Neuronal stem cell (in vitro differentiated cells): ENCODE data around the gene LDHD.
A peak's percentile ranks its signal among the peaks of the same experiment; 100 is the strongest.

ENCODE experiments used
- DNase-seq: peaks from one replicate; pipeline ENCODE4 v3.0.0-alpha.2; 2013; ENCODE audit warnings: low spot score
- H2AFZ ChIP-seq: one replicate; pipeline ENCODE4 v1.6.1; 2013; ENCODE audit warnings: mild to moderate bottlenecking, low read length, inconsistent platforms
- H2AK5ac ChIP-seq: 2 replicates; pipeline ENCODE4 v1.6.1; 2013; ENCODE audit warnings: low read depth, mild to moderate bottlenecking, inconsistent platforms, low read length, moderate library complexity, mixed read lengths
- H2BK120ac ChIP-seq: 2 replicates; pipeline ENCODE4 v1.6.1; 2013; ENCODE audit warnings: low read depth, mild to moderate bottlenecking, inconsistent platforms, low read length, moderate library complexity, mixed read lengths
- H2BK12ac ChIP-seq: one replicate; pipeline ENCODE4 v1.6.1; 2013; ENCODE audit warnings: low read length, inconsistent platforms
- H2BK15ac ChIP-seq: 2 replicates; pipeline ENCODE4 v1.6.1; 2013; ENCODE audit warnings: mild to moderate bottlenecking, low read length, inconsistent platforms, mixed read lengths
- H2BK5ac ChIP-seq: one replicate; pipeline ENCODE4 v1.6.1; 2013; ENCODE audit warnings: inconsistent platforms, mild to moderate bottlenecking, low read length, moderate library complexity
- H3K14ac ChIP-seq: one replicate; pipeline ENCODE4 v1.6.1; 2013; ENCODE audit warnings: low read length, inconsistent platforms
- H3K18ac ChIP-seq: 2 replicates; pipeline ENCODE4 v1.6.1; 2013; ENCODE audit warnings: low read length, inconsistent platforms
- H3K23ac ChIP-seq: 2 replicates; pipeline ENCODE4 v1.6.1; 2013; ENCODE audit warnings: low read depth, mild to moderate bottlenecking, mixed read lengths, low read length, inconsistent platforms; ENCODE audit not compliant: poor library complexity
- H3K27ac ChIP-seq: replicated peaks from 3 replicates; pipeline ENCODE4 v1.5.1; 2013; ENCODE audit warnings: low read length, inconsistent platforms
- H3K27me3 ChIP-seq, 3 experiments: 2 replicates each; pipeline ENCODE4 v1.6.1; 2013; ENCODE audit warnings: low read length in 3 of 3, mild to moderate bottlenecking in 2 of 3, inconsistent platforms in 1 of 3, low read depth in 1 of 3, mixed read lengths in 1 of 3, moderate library complexity in 1 of 3; ENCODE audit not compliant: control insufficient read depth in 3 of 3, insufficient read depth in 3 of 3
- H3K36me3 ChIP-seq, 2 donors: replicated peaks in 1 of 2; 2 replicates each; pipeline ENCODE4 v1.6.1; 2013; ENCODE audit warnings: low read length in 2 of 2; ENCODE audit not compliant: control insufficient read depth in 2 of 2, insufficient read depth in 2 of 2
- H3K4ac ChIP-seq: 2 replicates; pipeline ENCODE4 v1.6.1; 2013; ENCODE audit warnings: inconsistent platforms, mild to moderate bottlenecking, low read length, moderate library complexity
- H3K4me1 ChIP-seq, 2 donors: 1 replicate in 1 of 2; 2 replicates in 1 of 2; pipeline ENCODE4 v1.6.1; 2013; ENCODE audit warnings: low read length in 2 of 2, low read depth in 1 of 2; ENCODE audit not compliant: control insufficient read depth in 2 of 2, insufficient read depth in 1 of 2
- H3K4me2 ChIP-seq: one replicate; pipeline ENCODE4 v1.6.1; 2013; ENCODE audit warnings: mild to moderate bottlenecking, low read length, inconsistent platforms; ENCODE audit not compliant: insufficient read depth, poor library complexity, severe bottlenecking
- H3K4me3 ChIP-seq, 2 donors: 2 replicates each; pipeline ENCODE4 v1.5.1; 2013; ENCODE audit warnings: low read length in 2 of 2, mild to moderate bottlenecking in 2 of 2, inconsistent platforms in 1 of 2, moderate library complexity in 1 of 2
- H3K79me1 ChIP-seq: one replicate; pipeline ENCODE4 v1.6.1; 2013; ENCODE audit warnings: low read depth, mild to moderate bottlenecking, inconsistent platforms, low read length, moderate library complexity
- H3K9ac ChIP-seq: one replicate; pipeline ENCODE4 v1.6.1; 2013; ENCODE audit warnings: mild to moderate bottlenecking, low read depth, low read length, inconsistent platforms; ENCODE audit not compliant: poor library complexity
- H3K9me3 ChIP-seq, 2 donors: replicated peaks in 1 of 2; 2 replicates each; pipeline versions ENCODE3 to v1.6.1; 2013; ENCODE audit warnings: low read length in 2 of 2, mild to moderate bottlenecking in 2 of 2, inconsistent platforms in 1 of 2, low read depth in 1 of 2, mixed read lengths in 1 of 2, moderate library complexity in 1 of 2; ENCODE audit not compliant: control insufficient read depth in 2 of 2, insufficient read depth in 1 of 2
- H4K8ac ChIP-seq: one replicate; pipeline ENCODE4 v1.6.1; 2013; ENCODE audit warnings: low read depth, mild to moderate bottlenecking, inconsistent platforms, low read length, moderate library complexity
- H4K91ac ChIP-seq: one replicate; pipeline ENCODE4 v1.6.1; 2013; ENCODE audit warnings: low read length, low read depth, mild to moderate bottlenecking, inconsistent platforms; ENCODE audit not compliant: poor library complexity
- WGBS, 2 donors: extraction: QIAGEN DNeasy Blood & Tissue Kit; methylation state at CpG; one replicate each; pipeline ENCODE4 v1.1.7; 2013; ENCODE audit warnings: missing lambda C conversion rate in 2 of 2, mixed read lengths in 1 of 2; ENCODE audit not compliant: insufficient read length in 2 of 2, insufficient replicate concordance in 1 of 2; ENCODE audit errors: extremely low coverage in 2 of 2; 5-methylcytosine and 5-hydroxymethylcytosine counted together

LDHD gene

GRCh38 chr16:75065521-75066149, 50.9 kb downstream of the LDHD start:
- Histone ChIP-seq H3K18ac (no peak overlapping the region), H3K27ac (no peak overlapping the region), H3K4me3 (no peak overlapping the region), H3K9ac (no peak overlapping the region), H2BK15ac (no peak overlapping the region), H3K4ac (no peak overlapping the region), H4K91ac (no peak overlapping the region), H3K27me3 (no peaks in the 10 kb centered on the region), H3K23ac (no peak overlapping the region), H3K4me2 (no peak overlapping the region), H4K8ac (no peak overlapping the region), H2AFZ (no peak overlapping the region), H2AK5ac (no peak overlapping the region), H2BK12ac (no peak overlapping the region), H3K4me1 (peaks cover 0 to 10% of the 10 kb centered on the region in 2 donors), H3K79me1 (peaks cover 3% of the 10 kb centered on the region), H2BK120ac (no peak overlapping the region), H2BK5ac (no peak overlapping the region), H3K14ac (no peak overlapping the region), H3K9me3 (no peaks in the 10 kb centered on the region), H3K36me3 (peaks cover 0 to 4% of the 10 kb centered on the region in 2 donors)
- DNase-seq = no peak
- no CpG with 5 or more reads among the region's 7 CpGs for WGBS, 2 donors

GRCh38 chr16:75065149-75065505, 51.5 kb downstream of the LDHD start:
- peaks cover 0 to 4% of the 10 kb centered on the region in 2 donors for H3K36me3 ChIP-seq
- H3K27me3 ChIP-seq = no peaks in the 10 kb centered on the region
- no peak overlapping the region for H3K14ac ChIP-seq
- no peak overlapping the region for H3K23ac ChIP-seq
- no peak overlapping the region for H2AK5ac ChIP-seq
- H2BK15ac ChIP-seq = no peak overlapping the region
- peaks cover 3% of the 10 kb centered on the region for H3K79me1 ChIP-seq
- H3K4me2 ChIP-seq = no peak overlapping the region
- H3K4me1 ChIP-seq = peaks cover 0 to 10% of the 10 kb centered on the region in 2 donors
- no peaks in the 10 kb centered on the region for H3K9me3 ChIP-seq
- H3K4ac ChIP-seq = no peak overlapping the region
- no peak overlapping the region for H3K4me3 ChIP-seq
- H3K27ac ChIP-seq = no peak overlapping the region
- H3K18ac ChIP-seq = no peak overlapping the region
- no peak for DNase-seq
- H3K9ac ChIP-seq = no peak overlapping the region
- no peak overlapping the region for H4K91ac ChIP-seq
- H2BK12ac ChIP-seq = no peak overlapping the region
- no peak overlapping the region for H4K8ac ChIP-seq
- no peak overlapping the region for H2BK120ac ChIP-seq
- WGBS, 2 donors = no CpG with 5 or more reads among the region's 10 CpGs
- no peak overlapping the region for H2BK5ac ChIP-seq
- H2AFZ ChIP-seq = no peak overlapping the region

- Histone ChIP-seq H3K4me3 (no peak overlapping the region), H3K14ac (no peak overlapping the region), H3K79me1 (peaks cover 3% of the 10 kb centered on the region), H3K9me3 (no peaks in the 10 kb centered on the region), H2BK5ac (peak overlapping the region; percentile 67), H3K27me3 (no peaks in the 10 kb centered on the region), H2BK120ac (no peak overlapping the region), H2BK12ac (no peak overlapping the region), H3K27ac (no peak overlapping the region), H3K18ac (peak overlapping the region; percentile 55), H3K4me1 (peaks cover 0 to 10% of the 10 kb centered on the region in 2 donors), H2AK5ac (no peak overlapping the region), H4K8ac (no peak overlapping the region), H2BK15ac (no peak overlapping the region), H3K23ac (no peak overlapping the region), H3K4ac (no peak overlapping the region), H3K4me2 (no peak overlapping the region), H3K36me3 (peaks cover 0 to 4% of the 10 kb centered on the region in 2 donors), H2AFZ (no peak overlapping the region), H4K91ac (no peak overlapping the region), H3K9ac (no peak overlapping the region)
- WGBS, 2 donors = no CpG with 5 or more reads among the region's 15 CpGs
- DNase-seq = no peak
These were observed 52.0 kb downstream of the LDHD start for GRCh38 chr16:75064403-75065148.

DNA sequence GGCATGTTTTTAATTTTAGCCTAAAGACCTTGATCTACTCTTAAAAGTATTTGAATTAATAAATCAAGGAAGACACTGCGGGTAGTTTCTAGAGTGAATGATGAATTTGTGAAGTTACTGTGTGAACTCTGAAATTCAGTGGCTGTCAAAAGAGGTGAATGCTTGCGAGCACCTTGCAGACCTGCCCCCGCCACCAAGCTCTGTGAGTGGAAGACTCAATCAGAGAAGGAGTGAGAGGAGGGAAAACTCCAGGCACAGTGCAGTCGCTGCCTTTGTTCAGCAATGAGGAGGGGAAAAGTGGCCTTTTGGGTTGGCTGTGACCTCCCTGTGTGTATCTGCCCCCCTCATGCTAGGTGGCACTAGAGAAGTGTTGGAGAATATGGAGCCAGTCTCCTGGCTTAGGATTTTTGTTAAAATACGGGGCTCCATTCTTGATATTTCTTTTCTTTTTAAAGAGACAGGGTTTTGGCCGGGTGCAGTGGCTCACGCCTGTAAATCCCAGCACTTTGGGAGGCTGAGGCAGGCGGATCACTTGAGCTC, 53.0 kb downstream of the LDHD start:
- no peak overlapping the region for H2BK5ac ChIP-seq
- H3K79me1 ChIP-seq = peaks cover 4% of the 10 kb centered on the region
- no peak overlapping the region for H3K4me3 ChIP-seq
- peaks cover 0 to 4% of the 10 kb centered on the region in 2 donors for H3K36me3 ChIP-seq
- H3K9me3 ChIP-seq = no peaks in the 10 kb centered on the region
- no peak overlapping the region for H4K91ac ChIP-seq
- no peak overlapping the region for H3K14ac ChIP-seq
- H3K18ac ChIP-seq = no peak overlapping the region
- peaks cover 0 to 10% of the 10 kb centered on the region in 2 donors for H3K4me1 ChIP-seq
- no peak overlapping the region for H3K23ac ChIP-seq
- H2BK12ac ChIP-seq = no peak overlapping the region
- H3K4me2 ChIP-seq = no peak overlapping the region
- H3K27me3 ChIP-seq = no peaks in the 10 kb centered on the region
- H3K4ac ChIP-seq = no peak overlapping the region
- H2AK5ac ChIP-seq = no peak overlapping the region
- H4K8ac ChIP-seq = no peak overlapping the region
- no peak overlapping the region for H2BK120ac ChIP-seq
- no CpG with 5 or more reads among the region's 8 CpGs for WGBS, 2 donors
- no peak overlapping the region for H2AFZ ChIP-seq
- no peak overlapping the region for H2BK15ac ChIP-seq
- DNase-seq = no peak
- no peak overlapping the region for H3K27ac ChIP-seq
- no peak overlapping the region for H3K9ac ChIP-seq
